NB4 (cell line): Measurements from ENCODE around the gene CLDN20.

ENCODE experiments used
- DNase-seq: peaks from one replicate; pipeline ENCODE4 v3.0.0; 2010; ENCODE audit warnings: low read depth
- H3K4me3 ChIP-seq: one replicate; pipeline ENCODE4 v1.5.1; 2011; ENCODE audit warnings: mild to moderate bottlenecking, low read depth, low read length, moderate library complexity
- CTCF ChIP-seq: IDR thresholded peaks from one replicate; pipeline ENCODE4 v1.5.1; 2012; ENCODE audit warnings: low read depth, low read length
- MYC ChIP-seq: IDR thresholded peaks from 2 replicates; pipeline ENCODE4 v1.6.1; 2011; ENCODE audit warnings: low read depth, low read length
- POLR2A ChIP-seq: IDR thresholded peaks from 2 replicates; pipeline ENCODE4 v1.6.1; 2011; ENCODE audit warnings: mild to moderate bottlenecking; ENCODE audit not compliant: insufficient read length; ENCODE audit errors: extremely low read depth
- TF ChIP-seq, protein P1 (sequence below): IDR thresholded peaks from 2 replicates; pipeline ENCODE4 v1.6.1; 2011; ENCODE audit warnings: low read depth, low read length

CLDN20 gene

DNA sequence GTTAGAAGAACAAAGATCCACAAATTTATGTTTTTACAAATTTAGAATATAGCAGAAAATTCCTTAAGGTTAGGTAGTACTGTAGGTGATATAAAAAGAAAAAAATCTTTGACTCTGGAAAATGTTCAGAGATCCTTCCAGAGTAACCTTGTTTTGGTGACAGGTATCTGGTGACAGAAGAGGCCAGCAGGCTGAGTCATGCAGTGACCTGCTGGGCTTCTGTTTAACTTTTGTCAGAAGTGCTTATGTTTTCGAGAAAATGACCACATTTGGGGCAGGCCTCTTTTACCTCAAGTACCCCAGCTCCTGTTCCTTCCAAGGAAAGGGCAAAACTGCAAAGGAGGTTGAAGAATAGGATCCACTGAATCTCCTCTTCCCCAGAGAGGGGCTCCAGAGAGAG is 10.5 kb upstream of the CLDN20 start:
- H3K4me3 ChIP-seq = no peak overlapping the region
- DNase-seq = no peak
- TF ChIP-seq, protein P1, sequence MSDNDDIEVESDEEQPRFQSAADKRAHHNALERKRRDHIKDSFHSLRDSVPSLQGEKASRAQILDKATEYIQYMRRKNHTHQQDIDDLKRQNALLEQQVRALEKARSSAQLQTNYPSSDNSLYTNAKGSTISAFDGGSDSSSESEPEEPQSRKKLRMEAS = no peak

- no peak for DNase-seq
- TF ChIP-seq MYC (no peak), POLR2A (no peak), CTCF (no peak)
- TF ChIP-seq, protein P1 = no peak
Measured at GRCh38 chr6:155254139-155254538, 9.7 kb upstream of the CLDN20 start.

GRCh38 chr6:155256122-155256795 is 7.6 kb upstream of the CLDN20 start:
- TF ChIP-seq CTCF (no peak), MYC (no peak), POLR2A (no peak)
- TF ChIP-seq, protein P1 = no peak
- H3K4me3 ChIP-seq = no peak overlapping the region
- DNase-seq = no peak

More at GRCh38 chr6:155254139-155254538, 9.7 kb upstream of the CLDN20 start:
- H3K4me3 ChIP-seq = no peak overlapping the region

- DNase-seq = no peak
- TF ChIP-seq POLR2A (no peak), MYC (no peak), CTCF (no peak)
- TF ChIP-seq, protein P1 = no peak
- H3K4me3 ChIP-seq = no peak overlapping the region
Measured at GRCh38 chr6:155257796-155258195, 6.0 kb upstream of the CLDN20 start.

GRCh38 chr6:155259204-155259603 is 4.6 kb upstream of the CLDN20 start:
- no peak for TF ChIP-seq MYC
- no peak for TF ChIP-seq CTCF
- no peak for TF ChIP-seq POLR2A
- TF ChIP-seq, protein P1 = no peak
- no peak overlapping the region for H3K4me3 ChIP-seq
- no peak for DNase-seq

DNA sequence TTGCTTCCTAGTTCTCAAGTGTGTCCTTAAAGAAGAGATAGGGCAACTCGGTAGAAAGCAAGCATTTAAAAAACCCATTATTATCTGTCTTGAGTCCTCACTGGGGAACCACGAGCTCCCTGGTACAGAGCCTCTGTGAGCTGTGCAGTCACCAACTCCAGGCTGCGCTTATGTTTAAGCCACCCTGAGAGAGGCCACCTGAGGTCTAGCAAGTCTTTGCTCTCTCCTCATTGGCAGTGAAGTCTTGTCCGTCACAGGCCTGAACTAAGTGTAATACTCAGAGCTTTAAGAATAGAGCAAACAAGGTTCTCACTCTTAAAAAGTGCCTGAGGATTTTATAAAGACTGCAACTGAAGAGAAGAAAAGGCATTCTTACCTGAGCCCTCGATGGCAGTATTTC is 3.9 kb upstream of the CLDN20 start:
- no peak for TF ChIP-seq MYC
- TF ChIP-seq CTCF = no peak
- TF ChIP-seq POLR2A = no peak
- TF ChIP-seq, protein P1 = no peak
- H3K4me3 ChIP-seq = no peak overlapping the region
- DNase-seq = no peak
